ENCODE measurements around the gene KCNQ1.

Gene KCNQ1

GRCh38 chr11:2510626-2511402 lies 66.0 kb downstream of the KCNQ1 start:
- no peak for TF ChIP-seq CTCF (IDR thresholded peaks at IDR 0.05; ENCODE audit: borderline replicate concordance, insufficient read depth, low read depth, low read length)
- H3K4me3 ChIP-seq (ENCODE audit: low read depth, low read length): no peak overlapping the region

GRCh38 chr11:2511421-2512369 lies 66.9 kb downstream of the KCNQ1 start:
- TF ChIP-seq CTCF (IDR thresholded peaks at IDR 0.05; ENCODE audit: borderline replicate concordance, insufficient read depth, low read depth, low read length): no peak
- H3K4me3 ChIP-seq (ENCODE audit: low read depth, low read length): no peak overlapping the region

- H3K4me3 ChIP-seq (ENCODE audit: low read depth, low read length): no peak overlapping the region
- TF ChIP-seq CTCF (IDR thresholded peaks at IDR 0.05; ENCODE audit: borderline replicate concordance, insufficient read depth, low read depth, low read length): no peak
These were observed 67.9 kb downstream of the KCNQ1 start for GRCh38 chr11:2512431-2513407.

- no peak overlapping the region for H3K4me3 ChIP-seq (ENCODE audit: low read depth, low read length)
- no peak for TF ChIP-seq CTCF (IDR thresholded peaks at IDR 0.05; ENCODE audit: borderline replicate concordance, insufficient read depth, low read depth, low read length)
These were observed 68.6 kb downstream of the KCNQ1 start for GRCh38 chr11:2513441-2513840.

GRCh38 chr11:2515401-2516275 lies 70.8 kb downstream of the KCNQ1 start:
- TF ChIP-seq CTCF (IDR thresholded peaks at IDR 0.05; ENCODE audit: borderline replicate concordance, insufficient read depth, low read depth, low read length): no peak
- no peak overlapping the region for H3K4me3 ChIP-seq (ENCODE audit: low read depth, low read length)

All from GM12875 (cell line).